GM12801 (cell line): Measurements from ENCODE around the gene MYO1H.

ENCODE experiments used
- CTCF ChIP-seq: IDR thresholded peaks from one replicate; pipeline ENCODE4 v1.5.1; 2011; ENCODE audit warnings: control low read depth; ENCODE audit not compliant: insufficient read length; ENCODE audit errors: extremely low read depth

MYO1H gene

GRCh38 chr12:109352184-109352583, 4.5 kb downstream of the MYO1H start:
- no peak for TF ChIP-seq CTCF

GRCh38 chr12:109356577-109356976, 8.9 kb downstream of the MYO1H start:
- no peak for TF ChIP-seq CTCF

GRCh38 chr12:109357032-109357431, 9.3 kb downstream of the MYO1H start:
- no peak for TF ChIP-seq CTCF

- no peak for TF ChIP-seq CTCF
Observed at GRCh38 chr12:109358154-109358869, 10.6 kb downstream of the MYO1H start.

- TF ChIP-seq CTCF, result no peak
Observed at GRCh38 chr12:109359131-109359690, 11.5 kb downstream of the MYO1H start.

- no peak for TF ChIP-seq CTCF
Observed at GRCh38 chr12:109369831-109370230, 22.1 kb downstream of the MYO1H start.

- no peak for TF ChIP-seq CTCF
Observed at GRCh38 chr12:109377139-109377685, 29.5 kb downstream of the MYO1H start.
